SK-N-SH (cell line): ENCODE results near the gene IFT122. TPM values are rescaled to one million over a fixed set of nuclear protein-coding genes. Genes with fewer than 3 reads are reported as not detected.

Source experiments
- CTCF ChIA-PET: fragments of 300-600, 350-600 bp; formaldehyde crosslinking; extraction: SDS; loops from one replicate; lab custom pipeline; 2021; lab: Yijun Ruan, JAX
- POLR2A ChIA-PET: fragments of 350-600 bp; sonication (Branson Sonifier 250); formaldehyde crosslinking; extraction: SDS; loops from one replicate; lab custom pipeline; 2020; ENCODE audit warnings: antibody characterized with exemption, inconsistent platforms; lab: Yijun Ruan, JAX
- DNase-seq: peaks from one replicate; pipeline ENCODE4 v3.0.0; 2012
- H2AFZ ChIP-seq: fragments of 200-600 bp; sonication (generic); 2 replicates; pipeline ENCODE4 v1.8.1; 2016; ENCODE audit warnings: antibody characterized with exemption, mild to moderate bottlenecking, low read depth
- H3F3A ChIP-seq: fragments of 200-600 bp; sonication (generic); replicated peaks from 2 replicates; pipeline ENCODE3; 2016; ENCODE audit warnings: antibody characterized with exemption, mild to moderate bottlenecking; ENCODE audit not compliant: insufficient read depth
- H3K27ac ChIP-seq, 2 experiments: fragments of 200-500 bp in 1 of 2; fragments of 200-600 bp in 1 of 2; sonication (Bioruptor generic) in 1 of 2; sonication (generic), shearing (Covaris generic) in 1 of 2; 2 replicates each; pipeline versions ENCODE4 v1.5.1 to v1.6.1; 2014 to 2016; ENCODE audit warnings: low read depth in 2 of 2, inconsistent platforms in 1 of 2, low read length in 1 of 2, mild to moderate bottlenecking in 1 of 2, mixed read lengths in 1 of 2
- H3K27me3 ChIP-seq: fragments of 200-600 bp; sonication (generic), shearing (Covaris generic); 2 replicates; pipeline ENCODE4 v1.6.1; 2016; ENCODE audit warnings: mixed run types; ENCODE audit not compliant: insufficient read depth
- H3K36me3 ChIP-seq, 2 experiments: fragments of 200-500 bp in 1 of 2; fragments of 200-600 bp in 1 of 2; sonication (Bioruptor generic) in 1 of 2; sonication (generic) in 1 of 2; replicated peaks in 1 of 2; 2 replicates each; pipeline versions ENCODE3 to v1.5.1; 2014 to 2016; ENCODE audit warnings: low read length in 1 of 2, mild to moderate bottlenecking in 1 of 2; ENCODE audit not compliant: insufficient read depth in 2 of 2, control insufficient read depth in 1 of 2
- H3K4me1 ChIP-seq, 2 experiments: fragments of 200-500 bp in 1 of 2; fragments of 200-600 bp in 1 of 2; sonication (Bioruptor generic) in 1 of 2; sonication (generic), shearing (Covaris generic) in 1 of 2; 2 replicates each; pipeline versions ENCODE4 v1.5.1 to v1.6.1; 2014 to 2016; ENCODE audit warnings: low read depth in 1 of 2, low read length in 1 of 2, mixed run types in 1 of 2; ENCODE audit not compliant: insufficient read depth in 2 of 2, control insufficient read depth in 1 of 2
- H3K4me2 ChIP-seq: fragments of 200-600 bp; sonication (generic), shearing (Covaris generic); 2 replicates; pipeline ENCODE4 v1.6.1; 2017; ENCODE audit warnings: mixed run types
- H3K4me3 ChIP-seq, 2 experiments: fragments of 200-500 bp in 1 of 2; fragments of 200-600 bp in 1 of 2; sonication (Bioruptor generic) in 1 of 2; sonication (generic), shearing (Covaris generic) in 1 of 2; 2 replicates each; pipeline versions ENCODE4 v1.5.1 to v1.8.1; 2014 to 2016; ENCODE audit warnings: low read depth in 2 of 2, inconsistent platforms in 1 of 2, low read length in 1 of 2, mild to moderate bottlenecking in 1 of 2, mixed read lengths in 1 of 2, moderate library complexity in 1 of 2
- H3K79me2 ChIP-seq: fragments of 200-600 bp; sonication (generic); 2 replicates; pipeline ENCODE4 v1.8.1; 2017; ENCODE audit warnings: mild to moderate bottlenecking; ENCODE audit not compliant: insufficient read depth
- H3K9ac ChIP-seq: fragments of 200-600 bp; sonication (generic); 2 replicates; pipeline ENCODE4 v1.6.1; 2017; ENCODE audit warnings: mixed run types
- H3K9me2 ChIP-seq: fragments of 200-600 bp; sonication (generic); 2 replicates; pipeline ENCODE4 v1.6.1; 2017; ENCODE audit warnings: mixed run types
- H3K9me3 ChIP-seq: fragments of 200-600 bp; sonication (generic); 2 replicates; pipeline ENCODE4 v1.6.1; 2017; ENCODE audit warnings: mixed run types, mild to moderate bottlenecking, moderate library complexity
- H4K20me1 ChIP-seq: fragments of 200-600 bp; sonication (generic); 2 replicates; pipeline ENCODE4 v1.6.1; 2017; ENCODE audit warnings: mild to moderate bottlenecking, mixed run types; ENCODE audit not compliant: insufficient read depth
- EP300 ChIP-seq, 2 experiments: IDR thresholded peaks; 2 replicates each; pipeline versions ENCODE4 v1.4.0 to v1.6.1; 2012; ENCODE audit warnings: borderline replicate concordance in 1 of 2, low read depth in 1 of 2, low read length in 1 of 2
- EZH2phosphoT487 ChIP-seq: fragments of 200-600 bp; sonication (generic); IDR thresholded peaks from 2 replicates; pipeline ENCODE4 v1.6.1; 2017; ENCODE audit warnings: low read depth, mixed run types, mild to moderate bottlenecking, antibody characterized with exemption, moderate library complexity, borderline replicate concordance
- FOXM1 ChIP-seq: IDR thresholded peaks from 2 replicates; pipeline ENCODE4 v1.4.0; 2012; ENCODE audit warnings: low read depth, mild to moderate bottlenecking
- GABPA ChIP-seq: IDR thresholded peaks from 2 replicates; pipeline ENCODE4 v1.4.0; 2012; ENCODE audit warnings: low read depth, mild to moderate bottlenecking
- GATA2 ChIP-seq: sonication (generic); formaldehyde crosslinking; IDR thresholded peaks from 2 replicates; pipeline ENCODE4 v1.5.0; 2020; ENCODE audit warnings: mild to moderate bottlenecking, missing genetic modification reagents
- JUND ChIP-seq: IDR thresholded peaks from 2 replicates; pipeline ENCODE4 v1.4.0; 2012
- NFIC ChIP-seq: IDR thresholded peaks from 2 replicates; pipeline ENCODE4 v1.4.0; 2012; ENCODE audit warnings: borderline replicate concordance
- POLR2AphosphoS5 ChIP-seq: IDR thresholded peaks from 2 replicates; pipeline ENCODE4 v1.6.1; 2012; ENCODE audit warnings: low read depth, low read length
- RXRA ChIP-seq: IDR thresholded peaks from 2 replicates; pipeline ENCODE4 v1.4.0; 2012; ENCODE audit warnings: low read depth, mild to moderate bottlenecking, borderline replicate concordance
- SIN3A ChIP-seq: IDR thresholded peaks from 2 replicates; pipeline ENCODE4 v1.6.1; 2012; ENCODE audit warnings: low read depth, mild to moderate bottlenecking, low read length, moderate library complexity, borderline replicate concordance
- SMC3 ChIP-seq: IDR thresholded peaks from 2 replicates; pipeline ENCODE4 v1.6.1; 2012; ENCODE audit warnings: low read depth, low read length, improper control_type of control experiment
- TCF12 ChIP-seq: IDR thresholded peaks from 2 replicates; pipeline ENCODE4 v1.4.0; 2012
- TEAD4 ChIP-seq: IDR thresholded peaks from 2 replicates; pipeline ENCODE4 v1.4.0; 2012; ENCODE audit warnings: mild to moderate bottlenecking, borderline replicate concordance; ENCODE audit not compliant: insufficient read depth
- YY1 ChIP-seq: IDR thresholded peaks from 2 replicates; pipeline ENCODE4 v1.4.0; 2012; ENCODE audit warnings: low read depth, mild to moderate bottlenecking
- WGBS: methylation state at CpG from one replicate; pipeline ENCODE4 v1.1.6; 2017; ENCODE audit warnings: low lambda C conversion rate; 5-methylcytosine and 5-hydroxymethylcytosine counted together
- polyA plus RNA-seq, 3 experiments: library from polyadenylated mRNA; depleted of rRNA; stranded (reverse); fragments of >200 nt; gene quantifications; 2 replicates each; pipeline ENCODE4 v1.2.3, GENCODE V29; 2012
- TF ChIP-seq, protein P1 (sequence below): IDR thresholded peaks from 2 replicates; pipeline ENCODE4 v1.4.0; 2012; ENCODE audit warnings: low read depth, borderline replicate concordance
- TF ChIP-seq, protein P2 (sequence below): IDR thresholded peaks from 2 replicates; pipeline ENCODE4; 2012
- TF ChIP-seq, protein P3 (sequence below): IDR thresholded peaks from 2 replicates; pipeline ENCODE4 v1.4.0; 2012; ENCODE audit warnings: low read depth, borderline replicate concordance
- TF ChIP-seq, protein P4 (sequence below): fragments of 150-350 bp; IDR thresholded peaks from 2 replicates; pipeline ENCODE4 v1.6.1; 2016; ENCODE audit warnings: mild to moderate bottlenecking, low read depth, low read length
- TF ChIP-seq, protein P5 (sequence below): IDR thresholded peaks from 2 replicates; pipeline ENCODE4 v1.6.1; 2012; ENCODE audit warnings: mild to moderate bottlenecking, low read depth, low read length, moderate library complexity

Gene IFT122
- polyA plus RNA-seq, 1 of the 3 experiments (the other 2 are of a cell fraction): 20.1 TPM

DNA sequence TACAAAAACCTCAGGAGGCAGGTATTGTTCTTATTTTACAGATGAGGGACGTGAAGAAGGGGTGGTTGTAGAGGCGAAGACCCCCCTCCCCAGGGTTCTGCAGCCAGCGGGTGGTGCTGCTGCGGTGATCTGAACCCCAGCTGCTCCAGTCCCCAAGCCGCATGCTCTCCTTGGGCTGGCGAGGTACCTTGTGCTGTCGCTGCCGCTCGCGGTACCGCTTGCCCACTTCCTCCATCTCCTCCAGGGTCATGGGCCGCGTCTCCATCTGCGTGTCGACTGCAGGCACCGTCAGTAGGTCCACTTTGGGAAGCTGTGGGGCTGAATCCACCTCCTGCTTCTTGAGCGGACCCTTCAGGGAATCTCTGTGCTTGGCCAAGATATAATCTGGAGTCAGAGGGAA is 29.1 kb upstream of the IFT122 start:
- Histone ChIP-seq H3K9me2 (no peaks in the 10 kb centered on the region), H3K9me3 (no peaks in the 10 kb centered on the region), H3K9ac (no peak overlapping the region), H3K4me2 (no peak overlapping the region), H3K27ac (no peak overlapping the region), H3F3A (peaks cover 7% of the 10 kb centered on the region), H3K4me1 (peaks cover 0 to 2% of the 10 kb centered on the region in 2 experiments; a peak in 1 of 4 replicates), H3K79me2 (no peaks in the 10 kb centered on the region), H3K27me3 (no peaks in the 10 kb centered on the region), H3K36me3 (no peaks in the 10 kb centered on the region), H4K20me1 (no peaks in the 10 kb centered on the region), H2AFZ (no peak overlapping the region), H3K4me3 (no peak overlapping the region)
- CTCF ChIA-PET: interaction anchor here (1.2 to 1.3 kb wide), 2 partner anchors 12 to 17 kb away, joined by 3 read pairs; no protein-coding TSS in a partner anchor
- WGBS: 94% methylated on average over 14 of the region's 17 CpGs
- POLR2A ChIA-PET: no interaction called here
- no peak for DNase-seq
- TF ChIP-seq GATA2 (CRISPR knock-in tag) (no peak), NFIC (no peak), EZH2phosphoT487 (no peak), SIN3A (no peak), JUND (no peak), GABPA (no peak), RXRA (no peak), SMC3 (no peak), TCF12 (no peak), TEAD4 (no peak), YY1 (no peak), FOXM1 (no peak), EP300 (IDR thresholded peaks at IDR 0.05; ENCODE audit: borderline replicate concordance in 1 of 2, low read depth in 1 of 2, low read length in 1 of 2) (no peak), POLR2AphosphoS5 (no peak)
- TF ChIP-seq, protein P1, sequence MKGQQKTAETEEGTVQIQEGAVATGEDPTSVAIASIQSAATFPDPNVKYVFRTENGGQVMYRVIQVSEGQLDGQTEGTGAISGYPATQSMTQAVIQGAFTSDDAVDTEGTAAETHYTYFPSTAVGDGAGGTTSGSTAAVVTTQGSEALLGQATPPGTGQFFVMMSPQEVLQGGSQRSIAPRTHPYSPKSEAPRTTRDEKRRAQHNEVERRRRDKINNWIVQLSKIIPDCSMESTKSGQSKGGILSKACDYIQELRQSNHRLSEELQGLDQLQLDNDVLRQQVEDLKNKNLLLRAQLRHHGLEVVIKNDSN: no peak
- TF ChIP-seq, protein P2, sequence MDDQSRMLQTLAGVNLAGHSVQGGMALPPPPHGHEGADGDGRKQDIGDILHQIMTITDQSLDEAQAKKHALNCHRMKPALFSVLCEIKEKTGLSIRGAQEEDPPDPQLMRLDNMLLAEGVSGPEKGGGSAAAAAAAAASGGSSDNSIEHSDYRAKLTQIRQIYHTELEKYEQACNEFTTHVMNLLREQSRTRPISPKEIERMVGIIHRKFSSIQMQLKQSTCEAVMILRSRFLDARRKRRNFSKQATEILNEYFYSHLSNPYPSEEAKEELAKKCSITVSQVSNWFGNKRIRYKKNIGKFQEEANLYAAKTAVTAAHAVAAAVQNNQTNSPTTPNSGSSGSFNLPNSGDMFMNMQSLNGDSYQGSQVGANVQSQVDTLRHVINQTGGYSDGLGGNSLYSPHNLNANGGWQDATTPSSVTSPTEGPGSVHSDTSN: no peak
- TF ChIP-seq, protein P3, sequence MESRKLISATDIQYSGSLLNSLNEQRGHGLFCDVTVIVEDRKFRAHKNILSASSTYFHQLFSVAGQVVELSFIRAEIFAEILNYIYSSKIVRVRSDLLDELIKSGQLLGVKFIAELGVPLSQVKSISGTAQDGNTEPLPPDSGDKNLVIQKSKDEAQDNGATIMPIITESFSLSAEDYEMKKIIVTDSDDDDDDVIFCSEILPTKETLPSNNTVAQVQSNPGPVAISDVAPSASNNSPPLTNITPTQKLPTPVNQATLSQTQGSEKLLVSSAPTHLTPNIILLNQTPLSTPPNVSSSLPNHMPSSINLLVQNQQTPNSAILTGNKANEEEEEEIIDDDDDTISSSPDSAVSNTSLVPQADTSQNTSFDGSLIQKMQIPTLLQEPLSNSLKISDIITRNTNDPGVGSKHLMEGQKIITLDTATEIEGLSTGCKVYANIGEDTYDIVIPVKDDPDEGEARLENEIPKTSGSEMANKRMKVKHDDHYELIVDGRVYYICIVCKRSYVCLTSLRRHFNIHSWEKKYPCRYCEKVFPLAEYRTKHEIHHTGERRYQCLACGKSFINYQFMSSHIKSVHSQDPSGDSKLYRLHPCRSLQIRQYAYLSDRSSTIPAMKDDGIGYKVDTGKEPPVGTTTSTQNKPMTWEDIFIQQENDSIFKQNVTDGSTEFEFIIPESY: no peak
- TF ChIP-seq, protein P4, sequence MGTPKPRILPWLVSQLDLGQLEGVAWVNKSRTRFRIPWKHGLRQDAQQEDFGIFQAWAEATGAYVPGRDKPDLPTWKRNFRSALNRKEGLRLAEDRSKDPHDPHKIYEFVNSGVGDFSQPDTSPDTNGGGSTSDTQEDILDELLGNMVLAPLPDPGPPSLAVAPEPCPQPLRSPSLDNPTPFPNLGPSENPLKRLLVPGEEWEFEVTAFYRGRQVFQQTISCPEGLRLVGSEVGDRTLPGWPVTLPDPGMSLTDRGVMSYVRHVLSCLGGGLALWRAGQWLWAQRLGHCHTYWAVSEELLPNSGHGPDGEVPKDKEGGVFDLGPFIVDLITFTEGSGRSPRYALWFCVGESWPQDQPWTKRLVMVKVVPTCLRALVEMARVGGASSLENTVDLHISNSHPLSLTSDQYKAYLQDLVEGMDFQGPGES: no peak
- TF ChIP-seq, protein P5, sequence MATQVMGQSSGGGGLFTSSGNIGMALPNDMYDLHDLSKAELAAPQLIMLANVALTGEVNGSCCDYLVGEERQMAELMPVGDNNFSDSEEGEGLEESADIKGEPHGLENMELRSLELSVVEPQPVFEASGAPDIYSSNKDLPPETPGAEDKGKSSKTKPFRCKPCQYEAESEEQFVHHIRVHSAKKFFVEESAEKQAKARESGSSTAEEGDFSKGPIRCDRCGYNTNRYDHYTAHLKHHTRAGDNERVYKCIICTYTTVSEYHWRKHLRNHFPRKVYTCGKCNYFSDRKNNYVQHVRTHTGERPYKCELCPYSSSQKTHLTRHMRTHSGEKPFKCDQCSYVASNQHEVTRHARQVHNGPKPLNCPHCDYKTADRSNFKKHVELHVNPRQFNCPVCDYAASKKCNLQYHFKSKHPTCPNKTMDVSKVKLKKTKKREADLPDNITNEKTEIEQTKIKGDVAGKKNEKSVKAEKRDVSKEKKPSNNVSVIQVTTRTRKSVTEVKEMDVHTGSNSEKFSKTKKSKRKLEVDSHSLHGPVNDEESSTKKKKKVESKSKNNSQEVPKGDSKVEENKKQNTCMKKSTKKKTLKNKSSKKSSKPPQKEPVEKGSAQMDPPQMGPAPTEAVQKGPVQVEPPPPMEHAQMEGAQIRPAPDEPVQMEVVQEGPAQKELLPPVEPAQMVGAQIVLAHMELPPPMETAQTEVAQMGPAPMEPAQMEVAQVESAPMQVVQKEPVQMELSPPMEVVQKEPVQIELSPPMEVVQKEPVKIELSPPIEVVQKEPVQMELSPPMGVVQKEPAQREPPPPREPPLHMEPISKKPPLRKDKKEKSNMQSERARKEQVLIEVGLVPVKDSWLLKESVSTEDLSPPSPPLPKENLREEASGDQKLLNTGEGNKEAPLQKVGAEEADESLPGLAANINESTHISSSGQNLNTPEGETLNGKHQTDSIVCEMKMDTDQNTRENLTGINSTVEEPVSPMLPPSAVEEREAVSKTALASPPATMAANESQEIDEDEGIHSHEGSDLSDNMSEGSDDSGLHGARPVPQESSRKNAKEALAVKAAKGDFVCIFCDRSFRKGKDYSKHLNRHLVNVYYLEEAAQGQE: no peak
